GM23338 (cell line): ENCODE results near the gene KRTAP4-9. TPM values are rescaled to one million over a fixed set of nuclear protein-coding genes. Genes with fewer than 3 reads are reported as not detected.

Source experiments
- ATAC-seq: fragments of 200-7000 bp; cut with Tn5 transposase; 3 replicates; pipeline ENCODE4 v1.9.1; 2020
- DNase-seq: peaks from one replicate; pipeline ENCODE4 v3.0.0-alpha.2; 2015; ENCODE audit warnings: low spot score
- H2AFZ ChIP-seq: fragments of 200-600 bp; sonication (generic); 2 replicates; pipeline ENCODE4 v1.8.0; 2016; ENCODE audit warnings: antibody characterized with exemption, mild to moderate bottlenecking, moderate library complexity
- H3F3A ChIP-seq: fragments of 200-600 bp; sonication (generic); replicated peaks from 2 replicates; pipeline ENCODE4 v1.8.0; 2017; ENCODE audit warnings: antibody characterized with exemption, mixed run types, low read depth
- H3K27ac ChIP-seq: fragments of 200-600 bp; sonication (generic); 2 replicates; pipeline ENCODE4 v1.6.1; 2016; ENCODE audit warnings: low read depth
- H3K27me3 ChIP-seq: fragments of 200-600 bp; sonication (generic); 2 replicates; pipeline ENCODE4 v1.8.0; 2016; ENCODE audit warnings: mild to moderate bottlenecking, mixed run types, moderate library complexity; ENCODE audit not compliant: insufficient read depth
- H3K36me3 ChIP-seq: fragments of 200-600 bp; sonication (generic); 2 replicates; pipeline ENCODE4 v1.8.0; 2016; ENCODE audit warnings: mild to moderate bottlenecking; ENCODE audit not compliant: insufficient read depth
- H3K4me1 ChIP-seq: fragments of 200-600 bp; sonication (generic); 2 replicates; pipeline ENCODE4 v1.8.0; 2016; ENCODE audit warnings: mild to moderate bottlenecking, moderate library complexity; ENCODE audit not compliant: insufficient read depth
- H3K4me2 ChIP-seq: fragments of 200-600 bp; sonication (generic); 2 replicates; pipeline ENCODE4 v1.7.1; 2017; ENCODE audit warnings: mixed run types
- H3K4me3 ChIP-seq: fragments of 200-600 bp; sonication (generic); 2 replicates; pipeline ENCODE4 v1.6.1; 2016; ENCODE audit warnings: mixed run types
- H3K79me2 ChIP-seq: fragments of 200-600 bp; sonication (generic); replicated peaks from 2 replicates; pipeline ENCODE4 v1.8.0; 2017; ENCODE audit warnings: mild to moderate bottlenecking; ENCODE audit not compliant: insufficient read depth
- H3K9me2 ChIP-seq: fragments of 200-600 bp; sonication (generic); 2 replicates; pipeline ENCODE4 v1.8.0; 2017; ENCODE audit not compliant: insufficient read depth
- H4K20me1 ChIP-seq: fragments of 200-600 bp; sonication (generic); replicated peaks from 2 replicates; pipeline ENCODE4 v1.8.0; 2017; ENCODE audit warnings: mild to moderate bottlenecking; ENCODE audit not compliant: insufficient read depth
- H3K27ac Mint-ChIP-seq: 2 replicates; pipeline ENCODE4 v1.8.0; 2020; ENCODE audit warnings: inconsistent platforms, mild to moderate bottlenecking, moderate library complexity, mixed read lengths
- H3K27me3 Mint-ChIP-seq: 3 replicates; pipeline ENCODE4 v1.8.0; 2022; ENCODE audit warnings: low read depth, mild to moderate bottlenecking, moderate library complexity, mixed read lengths, inconsistent platforms; ENCODE audit not compliant: insufficient read depth, poor library complexity
- H3K36me3 Mint-ChIP-seq: 3 replicates; pipeline ENCODE4 v1.8.0; 2021; ENCODE audit warnings: low read depth, mild to moderate bottlenecking, inconsistent platforms, moderate library complexity, mixed read lengths
- H3K4me1 Mint-ChIP-seq: 3 replicates; pipeline ENCODE4 v1.8.0; 2020; ENCODE audit warnings: mild to moderate bottlenecking, inconsistent platforms, mixed read lengths
- H3K4me3 Mint-ChIP-seq: 3 replicates; pipeline ENCODE4 v1.8.0; 2021; ENCODE audit warnings: moderate library complexity, mild to moderate bottlenecking, inconsistent platforms, mixed read lengths
- H3K9me3 Mint-ChIP-seq: 3 replicates; pipeline ENCODE4 v1.8.0; 2020; ENCODE audit warnings: moderate library complexity, mild to moderate bottlenecking, inconsistent platforms, mixed read lengths
- CREB1 ChIP-seq: fragments of 250-450 bp; sonication (Bioruptor Pico); IDR thresholded peaks from 2 replicates; pipeline ENCODE4 v1.5.0; 2020; ENCODE audit warnings: low read depth, mild to moderate bottlenecking, moderate library complexity
- CTCF ChIP-seq, 2 experiments: fragments of 200-600 bp in 1 of 2; sonication (generic) in 1 of 2; conservative IDR thresholded peaks; 2 replicates each; pipeline versions ENCODE4 v1.5.1 to v1.6.1; 2016 to 2017; ENCODE audit warnings: antibody characterized with exemption in 2 of 2, low read depth in 2 of 2, mild to moderate bottlenecking in 2 of 2, moderate library complexity in 1 of 2
- EZH2 ChIP-seq: fragments of 200-600 bp; sonication (generic); IDR thresholded peaks from one replicate; pipeline ENCODE4 v1.8.0; 2017; ENCODE audit warnings: antibody characterized with exemption, mild to moderate bottlenecking, low read depth; ENCODE audit not compliant: unreplicated experiment
- EZH2phosphoT487 ChIP-seq: fragments of 200-600 bp; sonication (generic); IDR thresholded peaks from one replicate; pipeline ENCODE4 v1.8.1; 2018; ENCODE audit warnings: antibody characterized with exemption; ENCODE audit not compliant: unreplicated experiment
- NANOG ChIP-seq: IDR thresholded peaks from 2 replicates; pipeline ENCODE4 v1.6.1; 2016; ENCODE audit warnings: antibody characterized with exemption, borderline replicate concordance
- POLR2AphosphoS5 ChIP-seq: IDR thresholded peaks from 2 replicates; pipeline ENCODE4 v1.6.1; 2016; ENCODE audit warnings: antibody characterized with exemption, low read depth
- STAT1 ChIP-seq: IDR thresholded peaks from one replicate; pipeline ENCODE4 v1.6.1; 2016; ENCODE audit warnings: antibody characterized with exemption; ENCODE audit not compliant: unreplicated experiment
- ZNF114 ChIP-seq: fragments of 250-450 bp; sonication (Bioruptor Pico); IDR thresholded peaks from 2 replicates; pipeline ENCODE4 v1.5.0; 2020; ENCODE audit warnings: mild to moderate bottlenecking, moderate library complexity
- ZNF331 ChIP-seq: fragments of 250-450 bp; sonication (Bioruptor Pico); IDR thresholded peaks from 2 replicates; pipeline ENCODE4 v1.5.0; 2020; ENCODE audit warnings: low read depth, mild to moderate bottlenecking, moderate library complexity
- polyA plus RNA-seq: library from polyadenylated mRNA; unstranded; fragments of >200 nt; fragmentation: Nextera tagmentation; extraction: Ambion mirVana; gene quantifications from 2 replicates; pipeline ENCODE4 v1.2.1, GENCODE V29; 2016
- total RNA-seq: library from RNA; depleted of rRNA; stranded (reverse); fragments of >200 nt; shearing (Covaris generic); gene quantifications from 2 replicates; pipeline ENCODE4 v1.2.3, GENCODE V29; 2014
- TF ChIP-seq, protein P1 (sequence below): IDR thresholded peaks from one replicate; pipeline ENCODE4 v1.6.1; 2018; ENCODE audit warnings: antibody characterized with exemption; ENCODE audit not compliant: unreplicated experiment
- TF ChIP-seq, protein P2 (sequence below): IDR thresholded peaks from 2 replicates; pipeline ENCODE4 v1.6.1; 2016; ENCODE audit warnings: antibody characterized with exemption

Gene KRTAP4-9
- total and polyA plus RNA-seq, 2 experiments from 2014 or later, result not detected

DNA sequence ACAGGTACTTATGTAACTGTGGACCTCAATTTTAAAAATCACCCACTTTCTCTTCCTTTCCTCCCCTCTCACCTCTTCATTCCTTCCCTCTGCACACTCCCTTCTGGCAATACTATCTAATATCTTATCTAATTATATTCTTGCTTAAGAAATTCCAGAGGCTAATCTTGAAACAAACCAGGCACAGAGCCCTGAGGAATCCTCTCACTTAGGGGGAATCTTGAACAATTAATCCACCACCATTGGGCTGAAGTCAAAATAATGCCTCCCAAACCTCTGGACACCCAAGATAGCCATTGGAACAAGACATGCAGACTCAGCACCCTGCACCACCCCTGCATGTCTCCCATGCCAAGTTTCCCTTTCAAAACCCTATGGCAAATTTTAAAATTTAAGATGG, 36.2 kb downstream of the KRTAP4-9 start (continued):
- TF ChIP-seq, protein P1, sequence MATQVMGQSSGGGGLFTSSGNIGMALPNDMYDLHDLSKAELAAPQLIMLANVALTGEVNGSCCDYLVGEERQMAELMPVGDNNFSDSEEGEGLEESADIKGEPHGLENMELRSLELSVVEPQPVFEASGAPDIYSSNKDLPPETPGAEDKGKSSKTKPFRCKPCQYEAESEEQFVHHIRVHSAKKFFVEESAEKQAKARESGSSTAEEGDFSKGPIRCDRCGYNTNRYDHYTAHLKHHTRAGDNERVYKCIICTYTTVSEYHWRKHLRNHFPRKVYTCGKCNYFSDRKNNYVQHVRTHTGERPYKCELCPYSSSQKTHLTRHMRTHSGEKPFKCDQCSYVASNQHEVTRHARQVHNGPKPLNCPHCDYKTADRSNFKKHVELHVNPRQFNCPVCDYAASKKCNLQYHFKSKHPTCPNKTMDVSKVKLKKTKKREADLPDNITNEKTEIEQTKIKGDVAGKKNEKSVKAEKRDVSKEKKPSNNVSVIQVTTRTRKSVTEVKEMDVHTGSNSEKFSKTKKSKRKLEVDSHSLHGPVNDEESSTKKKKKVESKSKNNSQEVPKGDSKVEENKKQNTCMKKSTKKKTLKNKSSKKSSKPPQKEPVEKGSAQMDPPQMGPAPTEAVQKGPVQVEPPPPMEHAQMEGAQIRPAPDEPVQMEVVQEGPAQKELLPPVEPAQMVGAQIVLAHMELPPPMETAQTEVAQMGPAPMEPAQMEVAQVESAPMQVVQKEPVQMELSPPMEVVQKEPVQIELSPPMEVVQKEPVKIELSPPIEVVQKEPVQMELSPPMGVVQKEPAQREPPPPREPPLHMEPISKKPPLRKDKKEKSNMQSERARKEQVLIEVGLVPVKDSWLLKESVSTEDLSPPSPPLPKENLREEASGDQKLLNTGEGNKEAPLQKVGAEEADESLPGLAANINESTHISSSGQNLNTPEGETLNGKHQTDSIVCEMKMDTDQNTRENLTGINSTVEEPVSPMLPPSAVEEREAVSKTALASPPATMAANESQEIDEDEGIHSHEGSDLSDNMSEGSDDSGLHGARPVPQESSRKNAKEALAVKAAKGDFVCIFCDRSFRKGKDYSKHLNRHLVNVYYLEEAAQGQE, result no peak
- TF ChIP-seq STAT1, result no peak
- TF ChIP-seq NANOG, result no peak
- no peak for TF ChIP-seq ZNF114
- no peak for TF ChIP-seq POLR2AphosphoS5
- TF ChIP-seq, protein P2, sequence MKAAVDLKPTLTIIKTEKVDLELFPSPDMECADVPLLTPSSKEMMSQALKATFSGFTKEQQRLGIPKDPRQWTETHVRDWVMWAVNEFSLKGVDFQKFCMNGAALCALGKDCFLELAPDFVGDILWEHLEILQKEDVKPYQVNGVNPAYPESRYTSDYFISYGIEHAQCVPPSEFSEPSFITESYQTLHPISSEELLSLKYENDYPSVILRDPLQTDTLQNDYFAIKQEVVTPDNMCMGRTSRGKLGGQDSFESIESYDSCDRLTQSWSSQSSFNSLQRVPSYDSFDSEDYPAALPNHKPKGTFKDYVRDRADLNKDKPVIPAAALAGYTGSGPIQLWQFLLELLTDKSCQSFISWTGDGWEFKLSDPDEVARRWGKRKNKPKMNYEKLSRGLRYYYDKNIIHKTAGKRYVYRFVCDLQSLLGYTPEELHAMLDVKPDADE, result no peak

GRCh38 chr17:41144846-41145245, 39.7 kb downstream of the KRTAP4-9 start:
- Mint-ChIP-seq H3K27ac (no peak overlapping the region), H3K9me3 (peaks cover 34% of the 10 kb centered on the region), H3K27me3 (peaks cover 5% of the 10 kb centered on the region), H3K36me3 (peaks cover 22% of the 10 kb centered on the region), H3K4me1 (peaks cover 3% of the 10 kb centered on the region; the same call in 2 of the 3 replicates), H3K4me3 (no peak overlapping the region)
- Histone ChIP-seq H3K79me2 (no peaks in the 10 kb centered on the region), H3K4me1 (0 out of 2 replicates have a peak, but pooled peaks cover 3% of the 10 kb centered on the region), H3K27ac (no peak overlapping the region), H4K20me1 (no peaks in the 10 kb centered on the region), H3K9me2 (0 out of 2 replicates have a peak, but pooled peaks cover 3% of the 10 kb centered on the region), H3F3A (no peaks in the 10 kb centered on the region), H3K4me3 (no peak overlapping the region), H2AFZ (no peak overlapping the region), H3K4me2 (no peak overlapping the region), H3K36me3 (no peaks in the 10 kb centered on the region; the same call in 1 of the 2 replicates), H3K27me3 (no peaks in the 10 kb centered on the region)
- ATAC-seq, result no peak
- no peak for DNase-seq
- no peak for TF ChIP-seq EZH2
- TF ChIP-seq, protein P1, result no peak
- TF ChIP-seq NANOG, result no peak
- TF ChIP-seq CREB1 (CRISPR knock-in tag), result no peak
- no peak for TF ChIP-seq POLR2AphosphoS5
- no peak for TF ChIP-seq ZNF331 (CRISPR knock-in tag)
- no peak for TF ChIP-seq CTCF (conservative IDR thresholded peaks at IDR 0.05; ENCODE audit: low read depth in 2 of 2)
- TF ChIP-seq, protein P2, result no peak
- no peak for TF ChIP-seq STAT1
- no peak for TF ChIP-seq EZH2phosphoT487
